Activated CD4-positive, CD25-positive, alpha-beta regulatory T cell treated with anti-CD3 and anti-CD28 coated beads, Interleukin-2, amount 50 U/mL, for 72 hours (primary cell): Measurements from ENCODE around the gene CCDC27.

Experiments
- DNase-seq: peaks from one replicate; pipeline ENCODE4 v3.0.0; 2021

CCDC27 gene

DNA sequence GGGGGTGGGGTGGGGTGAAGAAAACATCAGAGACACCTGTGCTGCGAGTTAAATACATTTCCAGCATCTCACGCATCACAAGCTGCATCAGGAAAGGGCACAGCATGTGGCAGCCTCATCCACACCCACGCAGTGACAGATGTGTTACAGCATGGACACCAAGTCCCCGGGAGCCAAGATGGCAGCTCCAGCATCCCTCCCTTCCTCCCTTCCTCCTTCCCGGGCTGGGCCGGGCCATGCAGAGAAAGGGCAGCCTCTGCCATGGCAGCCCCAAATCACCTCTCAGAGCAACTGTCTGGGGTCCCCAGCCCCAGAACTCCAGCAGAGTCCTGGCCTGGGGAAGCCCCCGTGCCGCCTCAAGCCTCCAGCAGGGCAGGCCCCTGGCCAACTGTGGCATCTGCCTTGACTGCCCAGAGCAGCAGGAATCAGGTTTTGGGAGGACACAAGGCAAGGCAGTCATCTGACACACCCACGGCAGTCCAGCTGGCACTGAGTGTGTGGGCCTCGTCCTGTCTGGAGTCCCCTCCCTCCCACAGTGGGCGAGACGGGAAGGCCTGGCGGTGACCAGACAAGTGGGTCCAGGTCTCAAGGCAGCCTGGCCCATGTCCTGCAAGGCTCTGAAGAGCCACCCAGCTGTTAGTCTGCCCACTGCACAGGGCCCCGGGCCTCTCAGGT is 26.5 kb downstream of the CCDC27 start:
- DNase-seq, result no peak

DNA sequence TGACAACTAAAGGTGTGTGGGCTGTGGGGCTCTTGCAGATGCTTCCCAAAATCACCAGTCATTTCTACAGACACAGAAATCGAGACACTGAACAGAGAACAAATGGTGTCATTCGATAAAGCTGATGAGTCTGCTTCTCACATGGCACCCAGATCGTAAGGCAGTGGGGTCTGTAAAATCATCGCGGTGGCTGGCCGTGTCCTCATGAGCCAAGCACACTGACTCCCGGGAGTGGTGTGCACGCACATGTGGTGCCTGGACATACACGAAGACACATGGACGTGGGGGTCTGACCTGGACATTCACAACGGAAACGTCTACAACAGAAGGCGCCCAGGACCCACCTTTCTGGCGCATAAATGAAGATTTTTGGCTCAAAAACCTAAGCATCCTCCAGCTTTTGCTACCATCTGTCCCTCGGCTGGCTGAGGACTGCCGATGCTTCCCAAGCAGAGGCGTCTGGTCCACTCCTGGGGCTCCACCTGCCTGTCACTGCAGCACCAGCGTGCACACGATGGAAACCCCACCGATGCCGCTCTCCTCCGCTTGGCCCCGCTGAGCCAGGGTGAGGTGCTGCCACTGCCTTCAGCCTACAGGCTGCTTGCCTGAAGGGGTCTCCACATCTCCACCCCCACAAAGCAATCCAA is 27.1 kb downstream of the CCDC27 start:
- DNase-seq, result no peak

DNA sequence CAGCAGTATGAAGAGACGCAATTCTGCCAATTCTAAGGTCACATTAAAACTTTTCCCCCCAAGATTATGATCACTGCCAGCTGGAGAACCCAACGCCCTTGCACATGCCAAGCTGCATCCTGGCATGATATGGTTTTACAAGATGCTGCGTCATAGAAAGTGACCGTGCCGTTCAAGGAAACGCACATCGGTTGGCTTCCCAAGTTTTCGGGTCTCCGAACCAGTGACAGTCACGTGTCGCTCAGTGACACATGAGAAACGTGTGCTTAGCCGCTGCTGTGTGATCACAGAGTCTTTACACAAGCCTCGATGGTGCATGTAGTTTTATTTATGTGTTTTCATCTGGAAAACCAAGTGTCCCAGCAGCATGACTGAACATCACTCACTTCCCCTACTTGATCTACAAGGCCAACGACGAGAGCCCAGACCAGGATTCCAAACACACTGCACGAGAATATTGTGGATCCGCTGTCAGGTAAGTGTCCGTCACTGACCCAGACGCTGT is 27.7 kb downstream of the CCDC27 start:
- DNase-seq, result no peak

DNA sequence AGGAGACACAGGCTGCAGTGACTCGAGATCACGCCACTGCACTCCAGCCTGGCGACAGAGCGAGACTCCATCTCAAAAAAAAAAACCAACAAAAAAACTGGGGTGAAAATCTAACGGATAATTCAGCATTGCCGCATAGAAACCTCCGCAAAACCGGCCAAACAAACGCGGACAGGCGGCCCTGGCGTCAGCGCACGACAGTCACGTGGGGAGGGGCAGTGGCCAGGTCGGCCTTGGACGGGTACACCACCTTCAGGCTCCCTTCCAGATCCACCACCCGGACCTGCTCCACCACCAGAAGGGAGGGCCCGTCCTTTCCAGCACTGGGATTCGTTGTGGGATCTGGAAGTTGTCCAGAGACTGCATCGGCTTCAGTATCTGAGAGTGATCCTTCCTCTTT is 28.7 kb downstream of the CCDC27 start:
- DNase-seq, result no peak

DNA sequence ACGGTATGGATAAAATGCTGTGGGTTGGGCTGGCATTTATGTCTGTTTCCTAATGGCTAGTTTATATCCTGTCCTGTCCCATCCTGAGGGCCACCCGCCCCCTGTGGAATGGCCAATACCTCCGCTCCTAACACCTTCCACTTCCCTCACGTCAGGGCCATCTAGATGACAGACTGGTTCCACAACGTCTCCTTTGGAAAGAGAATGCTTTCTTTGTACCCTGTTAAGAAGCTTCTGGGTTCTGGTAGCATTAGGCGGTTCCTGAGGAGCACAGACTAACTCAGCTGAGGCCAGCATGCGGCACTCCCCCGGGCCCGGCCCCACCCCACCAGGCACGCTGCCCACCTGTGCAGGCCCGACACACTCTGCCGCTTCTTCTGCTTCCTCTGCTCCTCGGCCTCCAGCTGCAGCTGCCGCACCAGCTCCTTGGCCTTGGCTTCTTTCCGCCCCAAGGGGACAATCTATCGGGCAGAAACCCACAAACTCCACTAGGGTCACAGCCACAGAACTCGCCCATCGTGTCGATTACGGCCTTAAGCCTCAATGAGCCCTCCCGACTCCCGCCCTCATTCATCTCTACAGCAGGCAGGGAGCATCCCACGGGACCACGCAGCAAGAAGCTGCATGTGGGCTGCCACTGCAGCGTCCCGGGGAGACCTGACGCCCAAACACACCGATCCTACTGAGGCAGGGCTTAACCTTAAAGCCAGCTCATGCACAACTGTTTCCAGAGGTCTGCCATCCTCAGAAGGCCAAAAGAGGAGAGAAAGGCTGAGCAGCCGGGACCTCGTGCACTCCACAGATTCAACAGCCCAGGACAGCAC is 31.6 kb downstream of the CCDC27 start:
- no peak for DNase-seq

DNA sequence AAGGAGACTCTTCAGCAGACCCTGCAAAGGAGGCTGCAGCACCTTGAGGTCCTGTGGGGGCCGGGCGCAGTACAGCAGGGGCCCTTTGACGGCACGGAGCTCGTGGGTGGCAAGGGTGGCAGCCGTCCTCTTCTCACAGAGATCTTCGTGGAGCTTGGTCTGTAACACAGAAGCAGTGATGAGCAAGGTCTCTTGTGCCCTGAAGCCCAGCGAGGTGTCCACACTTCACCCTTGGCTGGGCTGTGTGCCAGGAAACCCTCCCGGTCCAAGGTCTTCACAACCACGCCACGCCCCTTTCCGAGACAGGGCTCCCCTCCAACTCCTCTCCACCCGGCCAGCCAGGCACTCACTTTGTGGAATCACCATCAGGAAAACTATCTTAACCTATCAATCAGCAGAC is 32.8 kb downstream of the CCDC27 start:
- no peak for DNase-seq

- no peak for DNase-seq
Observed at GRCh38 chr1:3785456-3786157, 33.4 kb downstream of the CCDC27 start.

GRCh38 chr1:3786468-3787348 is 34.5 kb downstream of the CCDC27 start:
- no peak for DNase-seq

DNA sequence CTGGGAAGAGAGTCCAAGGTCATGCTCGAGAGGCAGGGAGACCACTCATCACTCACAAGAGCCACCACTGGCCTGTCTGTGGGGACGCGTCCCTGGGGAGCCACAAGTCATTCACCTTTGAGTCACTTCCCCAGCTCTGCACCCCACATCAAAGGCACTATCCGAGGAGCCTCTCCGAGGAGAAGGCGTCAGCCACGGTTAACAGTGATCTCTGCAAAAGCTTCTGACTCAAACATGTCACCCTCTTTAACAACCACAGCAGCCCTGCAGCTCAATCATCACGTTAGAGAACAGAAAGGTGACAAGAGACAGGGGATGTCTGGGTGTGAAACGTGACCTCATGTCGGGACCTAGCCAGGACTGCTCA is 35.1 kb downstream of the CCDC27 start:
- no peak for DNase-seq

DNA sequence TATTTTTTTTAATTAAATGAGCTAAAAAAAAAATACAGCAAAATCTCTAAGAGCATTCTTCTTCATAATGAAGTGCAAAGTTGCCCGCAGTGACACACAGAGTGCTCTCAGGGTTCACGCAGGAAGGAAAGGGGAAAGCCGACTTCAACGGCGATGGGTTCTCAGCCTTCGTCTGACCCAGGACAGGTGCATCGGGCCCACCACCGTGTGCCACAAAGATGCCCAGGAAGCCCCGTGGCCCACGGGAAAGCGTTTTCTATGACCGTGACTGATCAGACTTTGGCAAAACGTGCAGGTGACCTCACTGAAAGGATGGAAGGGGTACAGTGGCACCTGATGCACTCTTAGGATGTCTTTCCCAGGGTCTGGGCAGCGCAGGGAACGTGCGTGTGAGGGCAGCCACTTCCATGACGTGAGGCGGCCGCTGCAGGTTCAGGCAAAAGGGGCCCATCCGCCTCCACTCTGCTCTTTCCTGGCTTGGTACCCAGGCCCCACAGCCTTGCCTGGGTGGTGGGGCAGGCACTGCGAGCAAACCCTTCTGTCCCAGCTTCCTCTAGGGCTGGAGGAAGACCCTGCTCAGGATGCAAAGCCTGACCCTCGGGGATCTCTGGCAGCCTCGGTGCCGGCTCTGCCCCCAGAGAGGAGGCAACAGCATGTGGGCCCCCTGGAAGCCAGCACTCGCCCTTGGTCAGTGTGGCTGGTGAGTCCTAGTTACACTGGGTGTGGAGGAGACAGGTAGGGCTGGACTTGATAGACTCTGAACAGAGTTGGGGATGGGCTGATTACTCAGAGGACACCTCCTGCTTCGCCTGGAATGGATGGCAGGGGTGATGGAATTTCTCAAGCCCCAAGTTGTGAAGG is 35.7 kb downstream of the CCDC27 start:
- no peak for DNase-seq

DNA sequence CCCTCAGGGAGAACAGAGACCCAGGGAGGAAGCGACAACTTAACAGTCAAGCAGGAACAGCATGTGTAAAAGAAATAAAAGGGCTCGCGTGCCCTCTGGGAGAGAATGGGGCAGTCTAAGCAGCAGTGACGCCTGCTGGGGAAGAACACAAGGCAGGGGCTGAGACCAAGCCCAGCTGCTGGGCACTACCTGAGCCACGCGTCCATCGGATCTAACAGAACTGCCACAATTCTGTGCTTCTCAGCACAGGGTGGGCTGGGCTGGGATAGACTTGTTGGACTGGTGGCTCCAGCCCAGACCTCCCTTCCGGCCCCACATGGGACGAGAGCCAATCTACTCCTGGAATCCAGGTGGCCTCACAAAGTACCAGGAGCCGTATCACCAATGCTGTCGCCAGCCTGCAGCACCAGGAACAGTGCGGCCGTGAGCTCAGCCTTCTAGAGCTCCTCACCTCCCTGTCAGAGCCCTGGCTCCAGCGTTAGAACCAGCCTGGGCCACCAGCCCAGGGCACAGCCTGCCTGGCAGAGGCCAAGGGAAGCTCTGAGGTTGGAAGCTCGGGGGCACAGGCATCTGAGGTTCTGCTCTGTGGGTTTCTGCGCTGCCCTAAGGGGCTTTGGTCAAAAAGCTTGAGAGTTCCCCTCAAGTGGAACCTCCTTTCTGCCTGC is 36.6 kb downstream of the CCDC27 start:
- no peak for DNase-seq

GRCh38 chr1:3789421-3790300 is 37.4 kb downstream of the CCDC27 start:
- no peak for DNase-seq

GRCh38 chr1:3790500-3790923 is 38.3 kb downstream of the CCDC27 start:
- no peak for DNase-seq

- DNase-seq, result no peak
Observed at GRCh38 chr1:3790952-3791351, 38.7 kb downstream of the CCDC27 start.

DNA sequence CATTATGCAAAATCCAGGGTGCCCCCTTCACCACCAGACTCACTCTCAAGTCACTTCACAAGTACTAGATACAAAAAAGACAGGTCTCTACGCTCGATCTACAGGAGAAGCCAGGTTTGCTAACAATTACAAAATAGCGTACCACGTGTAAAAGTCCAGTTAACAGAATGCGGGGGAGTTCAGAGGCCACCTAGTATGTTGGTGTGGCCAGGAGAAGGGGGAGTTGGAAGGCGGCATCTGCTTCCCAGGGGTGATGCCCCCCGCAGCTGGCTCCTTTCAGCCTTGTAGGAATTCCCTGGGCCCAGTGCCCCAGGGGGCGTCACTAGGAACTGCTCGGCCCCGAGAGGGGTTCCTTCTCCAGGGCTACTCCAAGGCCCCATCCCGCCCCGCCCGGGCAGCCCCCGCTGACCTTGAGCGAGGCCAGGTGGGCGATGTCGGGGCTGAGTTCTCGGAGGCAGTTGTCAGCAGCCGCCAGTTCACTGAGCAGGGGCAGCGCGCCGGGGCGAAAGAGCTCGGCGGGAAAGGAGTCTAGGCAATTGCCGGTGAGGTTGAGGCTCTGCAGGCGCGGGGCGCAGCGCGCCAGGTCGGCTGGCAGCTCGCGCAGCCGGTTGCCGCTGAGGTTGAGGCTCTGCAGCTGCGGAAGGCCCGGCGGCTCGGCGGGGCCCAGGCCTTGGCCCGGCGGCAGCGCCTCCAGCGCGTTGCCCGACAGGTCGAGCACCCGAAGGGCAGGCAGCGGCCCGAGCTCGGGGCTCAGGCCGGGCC is 43.4 kb downstream of the CCDC27 start:
- DNase-seq, result no peak

DNA sequence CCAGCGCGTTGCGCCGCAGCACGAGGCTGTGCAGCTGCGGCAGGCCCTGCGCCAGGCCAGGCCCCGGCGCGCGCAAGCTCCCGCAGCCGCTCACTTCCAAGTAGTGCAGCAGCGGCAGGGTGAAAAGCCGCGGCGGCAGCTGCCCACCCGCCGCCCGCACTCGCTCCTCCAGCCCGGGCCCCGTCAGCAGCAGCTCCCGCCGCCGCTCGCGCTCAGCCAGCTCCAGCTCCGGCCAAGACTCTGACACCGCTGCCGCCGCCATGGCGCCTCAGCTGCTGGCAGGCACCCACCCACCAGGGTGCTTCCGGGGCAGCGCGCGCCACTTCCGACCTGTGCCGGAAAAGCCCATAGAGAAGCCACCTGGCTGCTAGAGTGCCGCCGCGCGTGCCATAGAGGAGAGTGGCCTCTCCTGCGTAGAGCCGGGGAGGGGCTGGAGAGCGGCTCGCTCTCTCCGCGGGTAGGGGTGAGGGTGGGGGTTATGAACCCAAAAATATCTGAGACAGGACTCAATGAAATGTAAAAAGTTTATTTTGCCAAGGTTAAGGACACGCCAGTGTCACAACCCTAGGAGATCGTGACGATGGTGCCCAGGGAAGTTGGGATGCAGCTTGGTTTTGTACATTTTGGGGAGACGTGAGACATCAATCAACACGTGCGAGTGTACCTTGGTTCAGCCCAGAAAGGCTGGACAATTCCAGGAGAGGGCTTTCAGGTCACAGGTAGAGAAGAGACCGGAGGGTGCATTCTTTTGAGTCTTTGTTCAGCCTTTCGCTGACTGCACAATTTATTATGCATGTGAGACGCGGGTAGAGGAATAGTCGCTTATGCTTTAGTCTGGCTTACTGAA is 44.2 kb downstream of the CCDC27 start, which contains the start of gene LRRC47:
Gene LRRC47 (minus strand): TSS at position 284 of the 847 bp plus-strand sequence. CDS start 22 bp downstream, at position 262.
- peak; percentile 94 for DNase-seq

DNA sequence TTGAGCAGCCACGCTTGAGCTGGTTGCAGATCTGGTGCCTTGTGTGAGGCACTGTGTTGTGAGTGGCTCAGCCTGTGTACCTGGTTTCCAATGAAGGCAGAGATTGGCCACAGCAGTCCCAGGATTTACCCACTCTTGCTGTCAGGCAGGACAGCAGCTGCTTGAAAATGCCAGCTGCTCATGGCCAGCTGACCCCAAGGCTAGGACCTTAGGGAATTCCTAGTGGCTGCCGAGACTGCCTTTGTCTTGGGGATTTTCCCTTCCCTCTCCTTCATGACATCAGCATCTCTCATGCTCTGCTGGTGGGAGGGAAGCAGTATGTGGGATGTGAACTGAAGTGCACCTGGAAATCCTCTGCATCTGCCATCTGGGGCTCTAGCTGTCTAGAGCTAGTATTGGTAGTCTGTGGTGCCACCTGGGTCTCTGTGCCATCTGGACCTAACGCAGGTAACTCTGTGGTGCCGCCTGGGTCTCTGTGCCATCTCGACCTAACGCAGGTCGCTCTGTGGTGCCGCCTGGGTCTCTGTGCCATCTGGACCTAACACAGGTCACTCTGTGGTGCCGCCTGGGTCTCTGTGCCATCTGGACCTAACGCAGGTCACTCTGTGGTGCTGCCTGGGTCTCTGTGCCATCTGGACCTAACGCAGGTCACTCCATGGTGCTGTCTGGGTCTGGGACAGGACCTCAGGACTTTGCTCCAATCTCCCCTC is 47.9 kb downstream of the CCDC27 start:
- DNase-seq, result no peak
